ENCODE results near the gene MPDZ.

MPDZ gene, protein sequence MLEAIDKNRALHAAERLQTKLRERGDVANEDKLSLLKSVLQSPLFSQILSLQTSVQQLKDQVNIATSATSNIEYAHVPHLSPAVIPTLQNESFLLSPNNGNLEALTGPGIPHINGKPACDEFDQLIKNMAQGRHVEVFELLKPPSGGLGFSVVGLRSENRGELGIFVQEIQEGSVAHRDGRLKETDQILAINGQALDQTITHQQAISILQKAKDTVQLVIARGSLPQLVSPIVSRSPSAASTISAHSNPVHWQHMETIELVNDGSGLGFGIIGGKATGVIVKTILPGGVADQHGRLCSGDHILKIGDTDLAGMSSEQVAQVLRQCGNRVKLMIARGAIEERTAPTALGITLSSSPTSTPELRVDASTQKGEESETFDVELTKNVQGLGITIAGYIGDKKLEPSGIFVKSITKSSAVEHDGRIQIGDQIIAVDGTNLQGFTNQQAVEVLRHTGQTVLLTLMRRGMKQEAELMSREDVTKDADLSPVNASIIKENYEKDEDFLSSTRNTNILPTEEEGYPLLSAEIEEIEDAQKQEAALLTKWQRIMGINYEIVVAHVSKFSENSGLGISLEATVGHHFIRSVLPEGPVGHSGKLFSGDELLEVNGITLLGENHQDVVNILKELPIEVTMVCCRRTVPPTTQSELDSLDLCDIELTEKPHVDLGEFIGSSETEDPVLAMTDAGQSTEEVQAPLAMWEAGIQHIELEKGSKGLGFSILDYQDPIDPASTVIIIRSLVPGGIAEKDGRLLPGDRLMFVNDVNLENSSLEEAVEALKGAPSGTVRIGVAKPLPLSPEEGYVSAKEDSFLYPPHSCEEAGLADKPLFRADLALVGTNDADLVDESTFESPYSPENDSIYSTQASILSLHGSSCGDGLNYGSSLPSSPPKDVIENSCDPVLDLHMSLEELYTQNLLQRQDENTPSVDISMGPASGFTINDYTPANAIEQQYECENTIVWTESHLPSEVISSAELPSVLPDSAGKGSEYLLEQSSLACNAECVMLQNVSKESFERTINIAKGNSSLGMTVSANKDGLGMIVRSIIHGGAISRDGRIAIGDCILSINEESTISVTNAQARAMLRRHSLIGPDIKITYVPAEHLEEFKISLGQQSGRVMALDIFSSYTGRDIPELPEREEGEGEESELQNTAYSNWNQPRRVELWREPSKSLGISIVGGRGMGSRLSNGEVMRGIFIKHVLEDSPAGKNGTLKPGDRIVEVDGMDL (N-terminal part only)

DNA sequence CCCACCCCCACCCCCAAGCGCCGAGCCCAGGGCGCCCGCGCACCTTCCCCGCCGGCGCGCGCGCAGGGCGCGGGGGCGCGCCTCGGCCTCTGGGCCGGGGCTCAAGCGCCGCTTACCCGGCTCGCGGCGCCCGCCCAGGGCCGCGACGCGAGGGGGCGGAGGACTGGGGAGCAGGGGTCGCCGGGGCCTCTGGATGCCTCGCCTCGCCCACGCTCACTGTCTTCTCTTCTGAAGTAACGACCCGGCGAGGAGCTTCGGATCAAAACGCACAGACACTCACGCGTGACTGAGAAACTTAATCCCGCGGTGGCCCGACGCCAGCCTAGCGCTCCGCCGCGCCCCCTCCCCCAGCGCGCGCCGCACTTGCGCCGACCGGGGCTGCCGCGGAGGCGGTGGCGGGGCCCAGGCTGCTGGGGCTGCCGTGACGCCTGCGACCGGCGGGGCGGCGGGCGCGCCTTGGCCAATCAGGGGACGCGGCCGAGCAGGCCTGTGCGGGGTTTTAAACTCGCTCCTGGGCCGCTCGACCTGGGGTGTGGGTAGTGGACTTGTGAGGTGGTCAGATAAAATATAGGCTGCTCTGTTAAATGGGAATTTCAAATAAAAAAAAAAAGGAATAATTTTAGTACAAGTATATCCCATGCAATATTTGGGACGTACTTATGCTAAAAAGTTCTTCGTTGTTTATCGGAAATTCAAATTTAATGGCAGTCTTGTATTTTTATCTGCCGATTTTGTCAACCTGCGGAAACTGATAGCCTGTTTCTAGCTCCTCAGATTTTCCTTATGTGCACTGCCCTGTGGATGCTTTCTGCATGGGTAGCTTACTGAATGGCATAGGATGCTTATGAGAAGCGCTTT, at the start of gene MPDZ:
TSS of gene MPDZ (minus strand) at position 409 of the 858 bp plus-strand sequence. CDS start 29,377 bp downstream, outside the sequence.
- no peak for DNase-seq

GRCh38 chr9:13324988-13325387, 45.5 kb upstream of the MPDZ start:
- no peak for DNase-seq

DNA sequence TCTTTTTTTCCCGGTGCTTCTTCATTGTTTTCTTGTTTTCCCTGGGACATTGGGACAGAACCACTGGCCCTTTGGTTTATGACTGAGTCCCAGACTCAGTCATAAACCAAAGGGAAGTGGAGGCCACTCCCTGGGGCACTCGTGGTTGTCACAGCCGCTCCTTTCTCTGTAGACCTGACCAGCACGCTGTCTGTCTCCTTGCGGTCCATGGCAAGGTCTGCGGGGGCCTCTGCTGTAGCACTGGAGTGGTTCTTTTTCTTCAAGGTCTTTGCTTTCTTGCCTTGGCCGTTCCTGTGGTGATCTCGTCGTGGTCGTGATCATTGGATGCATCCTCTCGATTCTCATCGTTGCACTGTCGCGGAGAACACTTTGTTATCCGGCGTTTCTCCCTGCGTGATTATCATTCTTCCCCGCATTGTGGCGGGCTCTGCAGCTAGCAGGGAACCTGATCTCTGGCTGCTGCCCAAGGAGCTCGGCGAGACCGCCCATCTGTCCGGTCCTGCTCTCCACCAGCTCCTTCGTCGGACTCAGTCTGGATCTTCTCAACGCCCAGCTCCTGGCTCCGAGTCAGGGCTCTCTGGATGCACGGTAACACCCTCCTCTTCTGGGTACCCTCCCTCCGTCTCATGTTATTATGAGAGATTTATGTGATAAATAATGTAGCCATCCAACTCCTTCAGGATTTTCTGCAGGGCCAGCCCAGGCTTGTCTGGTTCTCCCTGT, 43.5 kb upstream of the MPDZ start:
- DNase-seq, result no peak

DNA sequence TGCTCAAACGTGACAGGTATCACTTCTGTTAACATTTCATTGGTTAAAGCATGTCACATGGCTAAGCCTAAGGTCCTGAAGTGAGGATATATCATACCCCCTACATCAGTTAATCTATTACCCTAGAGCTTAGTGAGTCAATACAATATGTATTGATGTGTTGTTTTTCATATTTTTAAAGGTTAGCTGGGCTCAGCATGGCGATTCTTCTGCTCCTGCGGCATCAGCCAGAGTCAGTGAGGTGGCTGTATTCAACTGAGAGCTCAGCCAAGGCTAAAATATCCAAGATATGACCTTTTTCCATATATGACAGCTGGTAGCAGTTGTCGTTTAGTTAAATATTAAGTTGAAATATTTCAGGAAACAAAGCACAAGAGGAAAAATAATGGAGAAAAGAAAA, 38.5 kb upstream of the MPDZ start:
- no peak for DNase-seq

- DNase-seq, result no peak
Measured at GRCh38 chr9:13296972-13297371, 17.5 kb upstream of the MPDZ start.

GRCh38 chr9:13295556-13295955, 16.1 kb upstream of the MPDZ start:
- DNase-seq, result no peak

- no peak for DNase-seq
Measured at GRCh38 chr9:13292782-13293181, 13.3 kb upstream of the MPDZ start.

DNA sequence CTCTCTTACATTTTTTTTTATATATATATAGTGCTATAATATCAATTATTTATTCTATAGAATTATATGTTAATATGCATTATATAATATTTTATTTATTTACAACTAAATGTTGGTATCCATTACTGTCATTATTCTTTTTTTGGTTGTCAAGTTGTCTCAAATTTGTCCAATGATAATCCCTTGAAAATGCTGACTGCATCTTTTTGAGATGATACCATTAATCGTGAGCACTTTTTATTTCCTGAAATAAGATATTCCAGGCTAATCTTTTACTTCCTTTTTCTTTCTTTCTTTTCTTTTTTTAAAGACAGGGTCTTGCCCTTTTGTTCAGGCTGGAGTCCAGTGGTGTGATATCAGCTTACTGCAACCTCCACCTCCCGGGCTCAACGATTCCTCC, 12.7 kb upstream of the MPDZ start:
- DNase-seq, result no peak

- no peak for DNase-seq
Measured at GRCh38 chr9:13291718-13292117, 12.2 kb upstream of the MPDZ start.

DNA sequence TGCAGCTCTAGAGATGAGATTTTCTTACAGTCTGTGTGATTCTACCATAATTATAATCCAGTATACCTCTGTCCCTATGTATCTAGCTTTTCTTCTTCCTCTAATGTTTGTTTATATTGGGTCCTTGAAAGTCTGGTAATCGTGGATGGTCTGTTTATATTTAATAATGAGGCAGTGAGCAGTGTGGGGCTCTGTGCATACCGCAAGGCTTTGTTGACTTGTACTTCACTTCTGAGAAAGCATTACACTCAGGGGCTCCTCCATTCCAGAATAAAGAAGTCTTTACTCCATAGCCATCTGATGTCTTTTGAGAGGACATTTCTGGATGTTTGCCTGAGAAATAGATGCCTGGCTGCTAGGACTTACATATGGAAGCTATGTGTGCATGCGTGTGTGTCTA, 4.5 kb upstream of the MPDZ start:
- DNase-seq, result no peak

- DNase-seq, result no peak
Measured at GRCh38 chr9:13282998-13283397, 3.5 kb upstream of the MPDZ start.

DNA sequence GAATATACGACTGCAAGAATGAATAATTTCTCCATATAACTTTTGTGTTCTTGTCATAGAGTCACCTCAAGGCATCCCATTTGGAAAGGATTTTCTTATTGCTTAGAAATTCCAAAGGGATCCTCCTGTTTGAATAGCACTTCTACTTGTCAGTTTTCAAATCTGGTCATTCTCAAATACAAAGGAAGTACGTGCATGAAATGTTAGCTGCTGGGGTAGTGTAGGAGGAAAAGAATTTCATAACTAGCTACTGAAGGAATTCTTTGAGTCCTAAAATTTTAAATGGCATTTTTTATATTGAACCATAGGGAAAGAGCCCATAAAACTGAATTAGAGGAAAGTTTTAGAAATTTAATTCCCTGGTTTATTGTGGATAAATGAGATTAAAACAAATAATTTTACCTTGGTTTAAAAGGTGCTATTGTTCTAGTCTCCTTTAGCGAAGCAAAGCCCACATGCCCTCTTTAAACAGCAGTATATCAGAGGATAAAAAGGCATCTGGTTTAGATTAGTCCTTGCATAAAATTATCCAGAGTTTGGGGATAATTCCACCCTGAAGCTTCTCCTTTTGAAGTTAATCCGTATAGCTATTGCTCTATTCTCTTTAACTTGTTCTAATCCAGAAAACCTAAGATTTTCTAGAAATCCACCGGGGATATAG, 2.0 kb upstream of the MPDZ start:
- no peak for DNase-seq

DNA sequence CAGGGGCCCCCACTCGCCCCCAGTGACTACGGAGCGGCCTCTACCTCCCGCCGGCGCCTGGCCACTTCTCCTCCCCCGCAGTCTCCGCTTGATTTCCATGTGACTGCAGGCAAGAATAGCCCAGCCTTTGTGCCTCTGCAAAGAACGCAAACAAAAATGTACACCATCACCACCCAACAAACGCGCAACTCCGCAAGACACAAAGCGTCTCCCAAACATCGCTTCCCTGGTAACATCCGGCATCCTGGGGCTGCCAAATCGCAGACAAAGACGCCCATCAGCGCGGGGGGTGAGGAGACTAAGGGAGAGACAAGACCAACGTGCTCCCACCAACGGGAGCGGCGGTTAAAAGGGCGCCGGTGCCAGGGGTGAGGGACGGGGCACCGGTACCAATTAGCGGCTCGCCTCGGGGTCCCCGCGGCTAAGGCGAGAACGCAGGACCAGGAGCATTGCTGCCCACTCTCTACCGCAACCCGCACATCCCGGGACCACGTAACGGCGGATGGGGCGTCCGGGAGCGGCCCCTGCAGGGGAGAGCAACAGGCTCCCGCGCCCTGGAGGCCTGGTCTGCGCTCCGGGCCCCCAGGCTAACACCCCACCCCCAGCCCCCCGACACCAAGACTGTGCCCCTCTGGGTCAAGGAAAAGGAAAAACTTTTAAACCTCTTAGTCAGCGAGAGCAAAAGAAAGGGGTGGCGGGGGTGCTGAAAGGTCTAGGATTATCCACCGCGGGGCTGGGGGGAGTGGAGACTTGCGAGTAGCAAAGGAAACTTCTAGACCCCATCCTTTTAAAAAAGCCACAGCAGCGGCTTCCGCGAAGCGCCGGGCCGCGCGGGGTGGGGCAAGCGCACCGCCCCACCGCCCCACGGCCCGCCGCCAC, 885 bp downstream of the MPDZ start:
- DNase-seq, result no peak

DNA sequence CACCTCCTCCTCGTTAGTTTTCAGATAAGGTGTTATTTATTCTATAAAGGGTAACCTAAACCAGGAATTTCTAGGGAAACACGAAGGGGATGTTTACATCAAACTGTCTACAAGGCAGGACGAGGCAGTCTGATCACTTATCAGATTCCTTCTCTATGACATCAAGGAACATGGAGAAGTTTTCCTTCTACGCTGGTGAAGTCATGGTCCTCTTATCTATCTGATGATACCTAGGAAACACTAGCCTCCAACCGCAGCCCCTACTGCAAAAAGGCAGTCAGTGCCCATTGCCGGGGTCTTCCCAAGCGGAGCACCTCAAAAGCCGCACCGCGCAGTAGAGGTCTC, 1.5 kb downstream of the MPDZ start:
- no peak for DNase-seq

DNA sequence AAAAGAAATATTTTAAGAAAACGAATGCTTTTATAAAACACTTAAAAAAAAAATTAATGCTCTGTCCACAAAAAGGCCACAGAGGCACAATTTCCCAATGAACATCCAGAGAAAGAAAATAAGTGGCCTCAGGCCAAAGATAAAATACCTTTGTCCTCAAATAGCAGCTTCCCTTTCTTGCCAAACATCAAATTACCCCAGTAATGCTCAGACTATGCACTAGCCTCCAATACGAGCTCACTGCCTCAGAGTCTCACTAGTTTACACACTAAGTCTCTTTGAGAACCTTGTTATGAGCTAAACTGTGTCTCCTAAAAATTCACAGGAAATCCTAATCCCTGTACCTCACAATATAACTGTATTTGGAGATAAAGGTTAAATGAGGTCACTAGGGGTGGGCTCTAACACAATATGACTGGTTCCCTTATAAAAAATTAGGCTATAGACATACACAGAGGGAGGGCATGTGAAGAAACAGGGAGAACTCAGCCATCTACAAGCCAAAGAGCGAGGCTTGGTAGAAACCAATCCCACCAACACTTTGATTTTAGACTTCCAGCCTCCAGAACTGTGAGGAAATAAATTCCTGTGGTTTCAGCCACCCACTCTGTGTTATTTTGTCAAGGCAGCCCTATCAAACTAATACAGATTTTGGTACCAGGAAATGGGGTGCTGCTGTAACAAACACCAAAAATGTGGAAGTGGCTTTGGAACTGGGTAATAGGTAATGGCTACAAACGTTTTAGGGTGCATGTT, 4.4 kb downstream of the MPDZ start:
- DNase-seq, result no peak

- no peak for DNase-seq
Measured at GRCh38 chr9:13270734-13271133, 8.8 kb downstream of the MPDZ start.

- DNase-seq, result no peak
Measured at GRCh38 chr9:13269589-13270452, 9.7 kb downstream of the MPDZ start.

DNA sequence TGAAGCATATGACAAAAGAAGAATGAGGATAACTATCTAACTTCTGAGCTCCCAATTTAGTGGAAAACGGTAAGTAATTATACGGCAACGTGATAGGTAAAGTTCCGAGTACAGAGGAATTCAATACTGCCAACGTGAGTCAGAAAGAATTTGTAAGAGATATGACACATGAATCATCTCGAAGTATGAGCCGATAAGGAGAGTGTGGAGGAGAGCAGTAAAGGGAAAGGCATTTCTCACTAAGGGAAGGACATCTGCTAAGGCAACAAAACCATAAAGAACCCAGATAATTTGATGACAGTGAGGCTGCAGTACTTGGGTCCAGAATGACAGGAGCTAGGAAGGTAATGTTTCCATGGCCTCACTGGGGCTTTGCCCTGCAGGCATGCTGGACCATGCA, 11.0 kb downstream of the MPDZ start:
- DNase-seq, result no peak
